ENCODE data around the gene RPTOR. TPM values are rescaled to one million over a fixed set of nuclear protein-coding genes. Genes with fewer than 3 reads are reported as not detected.

Gene RPTOR
- total and polyA plus RNA-seq, 10 of the 15 experiments (the other 5 are each of a cell fraction or from before 2014, with no cell fraction given), result 0.18 to 32.1 (median 7.8) TPM

GRCh38 chr17:80769516-80769915 lies 224.9 kb downstream of the RPTOR start (continued):
- TF ChIP-seq, protein P1, sequence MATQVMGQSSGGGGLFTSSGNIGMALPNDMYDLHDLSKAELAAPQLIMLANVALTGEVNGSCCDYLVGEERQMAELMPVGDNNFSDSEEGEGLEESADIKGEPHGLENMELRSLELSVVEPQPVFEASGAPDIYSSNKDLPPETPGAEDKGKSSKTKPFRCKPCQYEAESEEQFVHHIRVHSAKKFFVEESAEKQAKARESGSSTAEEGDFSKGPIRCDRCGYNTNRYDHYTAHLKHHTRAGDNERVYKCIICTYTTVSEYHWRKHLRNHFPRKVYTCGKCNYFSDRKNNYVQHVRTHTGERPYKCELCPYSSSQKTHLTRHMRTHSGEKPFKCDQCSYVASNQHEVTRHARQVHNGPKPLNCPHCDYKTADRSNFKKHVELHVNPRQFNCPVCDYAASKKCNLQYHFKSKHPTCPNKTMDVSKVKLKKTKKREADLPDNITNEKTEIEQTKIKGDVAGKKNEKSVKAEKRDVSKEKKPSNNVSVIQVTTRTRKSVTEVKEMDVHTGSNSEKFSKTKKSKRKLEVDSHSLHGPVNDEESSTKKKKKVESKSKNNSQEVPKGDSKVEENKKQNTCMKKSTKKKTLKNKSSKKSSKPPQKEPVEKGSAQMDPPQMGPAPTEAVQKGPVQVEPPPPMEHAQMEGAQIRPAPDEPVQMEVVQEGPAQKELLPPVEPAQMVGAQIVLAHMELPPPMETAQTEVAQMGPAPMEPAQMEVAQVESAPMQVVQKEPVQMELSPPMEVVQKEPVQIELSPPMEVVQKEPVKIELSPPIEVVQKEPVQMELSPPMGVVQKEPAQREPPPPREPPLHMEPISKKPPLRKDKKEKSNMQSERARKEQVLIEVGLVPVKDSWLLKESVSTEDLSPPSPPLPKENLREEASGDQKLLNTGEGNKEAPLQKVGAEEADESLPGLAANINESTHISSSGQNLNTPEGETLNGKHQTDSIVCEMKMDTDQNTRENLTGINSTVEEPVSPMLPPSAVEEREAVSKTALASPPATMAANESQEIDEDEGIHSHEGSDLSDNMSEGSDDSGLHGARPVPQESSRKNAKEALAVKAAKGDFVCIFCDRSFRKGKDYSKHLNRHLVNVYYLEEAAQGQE (IDR thresholded peaks at IDR 0.05; ENCODE audit: low read depth, low read length), result no peak

DNA sequence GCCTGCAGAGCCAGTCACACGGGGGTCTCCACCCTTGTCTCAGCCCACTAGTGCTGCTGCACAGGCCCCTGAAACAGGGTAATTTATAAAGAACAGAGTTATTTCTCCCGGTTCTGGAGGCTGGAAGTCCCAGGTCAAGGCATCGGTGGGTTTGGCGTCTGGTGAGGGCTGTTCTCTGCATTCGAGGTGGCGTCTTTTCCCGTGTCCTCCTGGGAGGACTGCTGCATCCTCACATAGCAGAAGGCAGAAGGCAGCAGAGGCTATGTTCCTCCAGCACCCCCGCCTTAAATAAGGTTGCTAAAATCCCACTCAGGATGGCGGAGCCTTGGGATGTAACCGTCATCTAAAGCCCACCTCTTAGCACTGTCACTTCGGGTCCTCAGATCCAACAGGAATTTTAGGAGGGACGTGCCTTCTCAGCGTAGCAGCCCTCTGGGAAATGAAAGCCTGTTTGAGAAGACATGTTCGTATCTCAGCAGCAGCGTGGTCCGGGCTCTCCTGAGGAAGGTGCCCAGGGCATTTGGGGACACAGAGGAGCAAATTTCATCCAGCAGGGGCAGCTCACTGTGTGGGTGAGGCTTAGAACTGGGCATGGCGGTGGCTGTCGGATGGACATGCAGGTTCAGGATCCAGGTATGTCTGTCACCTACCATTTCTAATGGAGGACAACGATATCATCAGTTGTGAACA lies 225.4 kb downstream of the RPTOR start:
- no TSS peak for BruUV-seq (replicated peaks)
- no peak overlapping the region for H2AFZ ChIP-seq (ENCODE audit: control insufficient read depth, low read depth, low read length)
- TF ChIP-seq, protein P2, sequence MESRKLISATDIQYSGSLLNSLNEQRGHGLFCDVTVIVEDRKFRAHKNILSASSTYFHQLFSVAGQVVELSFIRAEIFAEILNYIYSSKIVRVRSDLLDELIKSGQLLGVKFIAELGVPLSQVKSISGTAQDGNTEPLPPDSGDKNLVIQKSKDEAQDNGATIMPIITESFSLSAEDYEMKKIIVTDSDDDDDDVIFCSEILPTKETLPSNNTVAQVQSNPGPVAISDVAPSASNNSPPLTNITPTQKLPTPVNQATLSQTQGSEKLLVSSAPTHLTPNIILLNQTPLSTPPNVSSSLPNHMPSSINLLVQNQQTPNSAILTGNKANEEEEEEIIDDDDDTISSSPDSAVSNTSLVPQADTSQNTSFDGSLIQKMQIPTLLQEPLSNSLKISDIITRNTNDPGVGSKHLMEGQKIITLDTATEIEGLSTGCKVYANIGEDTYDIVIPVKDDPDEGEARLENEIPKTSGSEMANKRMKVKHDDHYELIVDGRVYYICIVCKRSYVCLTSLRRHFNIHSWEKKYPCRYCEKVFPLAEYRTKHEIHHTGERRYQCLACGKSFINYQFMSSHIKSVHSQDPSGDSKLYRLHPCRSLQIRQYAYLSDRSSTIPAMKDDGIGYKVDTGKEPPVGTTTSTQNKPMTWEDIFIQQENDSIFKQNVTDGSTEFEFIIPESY (IDR thresholded peaks at IDR 0.05), result no peak
- TF ChIP-seq NFYA (IDR thresholded peaks at IDR 0.05; ENCODE audit: borderline replicate concordance, low read depth, low read length) (no peak), HDAC2 (IDR thresholded peaks at IDR 0.05) (no peak), NR2F1 (conservative IDR thresholded peaks at IDR 0.05) (no peak), TBL1XR1 (IDR thresholded peaks at IDR 0.05; ENCODE audit: low read depth, low read length) (no peak), MTA3 (IDR thresholded peaks at IDR 0.05; ENCODE audit: borderline replicate concordance, low read length) (no peak), BHLHE40 (IDR thresholded peaks at IDR 0.05; ENCODE audit: borderline replicate concordance in 1 of 2, low read depth in 2 of 2, low read length in 1 of 2) (no peak), ZNF622 (IDR thresholded peaks at IDR 0.05) (no peak), SUZ12 (IDR thresholded peaks at IDR 0.05; ENCODE audit: unreplicated experiment) (no peak)
- H3K4me1 ChIP-seq (ENCODE audit: control insufficient read depth, insufficient read depth, low read length), result peaks cover 27% of the 10 kb centered on the region
- H4K20me1 ChIP-seq (ENCODE audit: control insufficient read depth, insufficient read depth), result no peaks in the 10 kb centered on the region
- no peaks in the 10 kb centered on the region for H3K27me3 ChIP-seq (replicated peaks in 1 of 2; ENCODE audit: control insufficient read depth in 2 of 2, insufficient read depth in 2 of 2, low read length in 1 of 2)
- H3K27ac ChIP-seq (ENCODE audit: control insufficient read depth, insufficient read depth), result no peak overlapping the region
- ChIA-PET CTCF (no interaction called here), SMC1A (ENCODE audit: uncharacterized antibody, unreplicated experiment) (no interaction called here), POLR2A (no interaction called here), RAD21 (ENCODE audit: unreplicated experiment) (no interaction called here)
- H3K4me3 ChIP-seq, result no peak overlapping the region
- 94% methylated on average over 19 of the region's 19 CpGs for WGBS (ENCODE audit: insufficient coverage, insufficient replicate concordance, low lambda C conversion rate, missing lambda C conversion rate)
- H3K4me2 ChIP-seq (ENCODE audit: control insufficient read depth, insufficient read depth), result no peak overlapping the region
- in situ Hi-C loops (cut with MboI), result no loop called here
- H3K79me2 ChIP-seq (ENCODE audit: control insufficient read depth, insufficient read depth, low read length), result no peaks in the 10 kb centered on the region
- FAIRE-seq (no peak), ATAC-seq (no peak), DNase-seq (ENCODE audit: low read depth, low spot score) (no peak)
- intact Hi-C loops (cut with micrococcal nuclease; ENCODE audit: unreplicated experiment), result no loop called here
- no peak overlapping the region for H3K9ac ChIP-seq (ENCODE audit: control insufficient read depth, insufficient read depth, low read length)
- no peaks in the 10 kb centered on the region for H3K9me3 ChIP-seq (replicated peaks; ENCODE audit: control insufficient read depth, insufficient read depth, low read length)
- peaks cover 4% of the 10 kb centered on the region in 2 experiments; a peak in 3 of 4 replicates for H3K36me3 ChIP-seq (ENCODE audit: control insufficient read depth in 2 of 2, insufficient read depth in 2 of 2, low read length in 1 of 2)
